WERI-Rb-1 (cell line): ENCODE data around the gene SPDYE1.
A peak's percentile ranks its signal among the peaks of the same experiment; 100 is the strongest.
"Not testable (repeated sequence)": the region's sequence is repeated elsewhere in the genome, so short reads cannot be mapped to it uniquely, and the experiment has no call there.

Experiments
- DNase-seq: peaks from one replicate; pipeline ENCODE4 v3.0.0-alpha.2; 2020
- H3K27ac ChIP-seq: fragments of 250-450 bp; sonication (Bioruptor Pico); 2 replicates; pipeline ENCODE4 v1.5.1; 2020; ENCODE audit warnings: mild to moderate bottlenecking, moderate library complexity
- H3K27me3 ChIP-seq: fragments of 250-450 bp; sonication (Bioruptor Pico); 2 replicates; pipeline ENCODE4 v1.5.1; 2021; ENCODE audit warnings: mild to moderate bottlenecking, low read depth, moderate library complexity; ENCODE audit not compliant: insufficient read depth, severe bottlenecking
- H3K36me3 ChIP-seq: fragments of 250-450 bp; sonication (Bioruptor Pico); 2 replicates; pipeline ENCODE4 v1.5.1; 2020; ENCODE audit warnings: mild to moderate bottlenecking, moderate library complexity
- H3K4me3 ChIP-seq: 2 replicates; pipeline ENCODE4 v1.5.1; 2011; ENCODE audit warnings: low read depth, mild to moderate bottlenecking, control low read depth, low read length
- H3K9me3 ChIP-seq: fragments of 250-450 bp; sonication (Bioruptor Pico); 2 replicates; pipeline ENCODE4 v1.5.1; 2021; ENCODE audit warnings: mild to moderate bottlenecking, moderate library complexity; ENCODE audit not compliant: severe bottlenecking
- CTCF ChIP-seq: IDR thresholded peaks from 2 replicates; pipeline ENCODE4 v1.5.1; 2011; ENCODE audit warnings: low read depth, mild to moderate bottlenecking, control low read depth, inconsistent platforms, low read length

The SPDYE1 gene

GRCh38 chr7:44036364-44036763, 38.7 kb downstream of the SPDYE1 start:
- not testable (repeated sequence) for H3K36me3 ChIP-seq, H3K27ac ChIP-seq, H3K27me3 ChIP-seq, H3K4me3 ChIP-seq, H3K9me3 ChIP-seq
- DNase-seq: peak; percentile 34

GRCh38 chr7:44037951-44038350, 40.3 kb downstream of the SPDYE1 start:
- not testable (repeated sequence) for H3K4me3 ChIP-seq, H3K36me3 ChIP-seq, H3K27me3 ChIP-seq, H3K27ac ChIP-seq, DNase-seq, H3K9me3 ChIP-seq

GRCh38 chr7:44038553-44038952, 40.9 kb downstream of the SPDYE1 start:
- DNase-seq, H3K27me3 ChIP-seq, H3K9me3 ChIP-seq, H3K36me3 ChIP-seq, H3K4me3 ChIP-seq, H3K27ac ChIP-seq: not testable (repeated sequence)

GRCh38 chr7:44038961-44039558, 41.4 kb downstream of the SPDYE1 start:
- H3K9me3 ChIP-seq, H3K27ac ChIP-seq, H3K36me3 ChIP-seq, H3K27me3 ChIP-seq: not testable (repeated sequence)
- H3K4me3 ChIP-seq: peak overlapping the region; percentile 23
- peak; percentile 97 for DNase-seq

- not testable (repeated sequence) for DNase-seq, H3K36me3 ChIP-seq, H3K27ac ChIP-seq, H3K9me3 ChIP-seq, H3K27me3 ChIP-seq
- peak overlapping the region; percentile 19 for H3K4me3 ChIP-seq
Measured at GRCh38 chr7:44039800-44040492, 42.2 kb downstream of the SPDYE1 start.

- H3K9me3 ChIP-seq, H3K27ac ChIP-seq, H3K27me3 ChIP-seq, H3K36me3 ChIP-seq: not testable (repeated sequence)
- peak overlapping the region; percentile 19 for H3K4me3 ChIP-seq
- peak; percentile 36 for DNase-seq
- TF ChIP-seq CTCF: 0 out of 2 replicates have a peak, but pooled peaks have one; percentile 16
Measured at GRCh38 chr7:44040493-44040891, 42.8 kb downstream of the SPDYE1 start.

- no peak for DNase-seq
- Histone ChIP-seq H3K27ac (no peak overlapping the region), H3K36me3 (peaks cover 15% of the 10 kb centered on the region), H3K4me3 (no peak overlapping the region), H3K9me3 (no peaks in the 10 kb centered on the region), H3K27me3 (no peaks in the 10 kb centered on the region)
- TF ChIP-seq CTCF: no peak
Measured at GRCh38 chr7:44042221-44042620, 44.5 kb downstream of the SPDYE1 start.

GRCh38 chr7:44043902-44044301, 46.2 kb downstream of the SPDYE1 start:
- no peak for DNase-seq
- TF ChIP-seq CTCF: no peak
- peak overlapping the region; percentile 87 for H3K27ac ChIP-seq
- H3K27me3 ChIP-seq: no peaks in the 10 kb centered on the region
- no peaks in the 10 kb centered on the region for H3K9me3 ChIP-seq
- peaks cover 24% of the 10 kb centered on the region for H3K36me3 ChIP-seq
- H3K4me3 ChIP-seq: peak overlapping the region; percentile 95
